ENCODE data around the gene ARHGEF4. TPM values are rescaled to one million over a fixed set of nuclear protein-coding genes. Genes with fewer than 3 reads are reported as not detected.

The ARHGEF4 gene
- total and polyA plus RNA-seq, 2 donors (not counting 3 experiments of a cell fraction or from before 2014, with no cell fraction given) = not detected

DNA sequence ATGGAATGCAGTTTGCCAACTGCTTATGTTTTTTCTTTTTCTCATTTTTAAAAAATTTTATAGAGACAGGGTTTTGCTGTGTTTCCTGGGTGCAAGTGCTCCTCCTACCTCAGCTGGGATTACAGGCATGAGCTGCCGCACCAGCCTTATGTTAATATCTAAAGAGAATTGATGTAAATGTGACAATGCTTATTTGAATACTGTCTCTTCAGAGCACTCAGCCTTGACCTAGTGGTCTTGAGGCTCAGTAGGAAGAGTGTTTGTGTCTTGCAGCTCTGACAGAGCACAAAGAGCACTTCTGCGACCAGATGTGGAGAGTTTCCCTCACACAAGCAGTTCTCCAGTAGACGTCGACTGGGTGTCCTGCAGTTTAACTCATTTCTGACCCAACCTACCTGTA, 55.3 kb downstream of the ARHGEF4 start:
- FAIRE-seq (no peak), DNase-seq (ENCODE audit: low read depth, low spot score) (no peak)
- H3K36me3 ChIP-seq (ENCODE audit: control insufficient read depth in 2 of 2, extremely low read depth in 1 of 2, insufficient read depth in 2 of 2, low read length in 2 of 2) = no peaks in the 10 kb centered on the region
- intact Hi-C loops (cut with micrococcal nuclease) (no loop called here), dilution Hi-C loops (cut with MboI; ENCODE audit: extremely low pct_ligation_motif_present, low sequenced_read_pairs) (no loop called here)
- H3K4me3 ChIP-seq (replicated peaks in 1 of 3; ENCODE audit: insufficient read depth in 1 of 3, low read depth in 1 of 3, low read length in 3 of 3) = no peak overlapping the region
- H3K4me2 ChIP-seq (ENCODE audit: insufficient read depth, low read length) = no peak overlapping the region
- no peak overlapping the region for H3K27ac ChIP-seq (ENCODE audit: insufficient read depth, low read depth, low read length)
- H3K9me3 ChIP-seq (replicated peaks; ENCODE audit: control insufficient read depth, insufficient read depth, low read length) = no peaks in the 10 kb centered on the region
- H3K27me3 ChIP-seq (ENCODE audit: control insufficient read depth in 2 of 2, insufficient read depth in 2 of 2, low read length in 2 of 2) = no peaks in the 10 kb centered on the region
- no peak overlapping the region for H3K9ac ChIP-seq (replicated peaks; ENCODE audit: extremely low read depth, insufficient read depth, low read length)
- BruUV-seq (replicated peaks) = no TSS peak
- no peak overlapping the region for H2AFZ ChIP-seq (ENCODE audit: low read depth, low read length)
- TF ChIP-seq FOS (IDR thresholded peaks at IDR 0.05; ENCODE audit: borderline replicate concordance, insufficient read depth, low read length) = no peak
- no peak for TF ChIP-seq POLR2AphosphoS5 (IDR thresholded peaks at IDR 0.05; ENCODE audit: insufficient read depth, low read depth, low read length)
- TF ChIP-seq MYC (IDR thresholded peaks at IDR 0.05; ENCODE audit: low read depth, low read length) = no peak
- TF ChIP-seq, protein P1, sequence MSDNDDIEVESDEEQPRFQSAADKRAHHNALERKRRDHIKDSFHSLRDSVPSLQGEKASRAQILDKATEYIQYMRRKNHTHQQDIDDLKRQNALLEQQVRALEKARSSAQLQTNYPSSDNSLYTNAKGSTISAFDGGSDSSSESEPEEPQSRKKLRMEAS (IDR thresholded peaks at IDR 0.05; ENCODE audit: insufficient read depth, insufficient read length) = no peak
- TF ChIP-seq GATA2 (IDR thresholded peaks at IDR 0.05; ENCODE audit: insufficient read depth, insufficient read length, low read depth, low read length) = no peak
- TF ChIP-seq JUN (IDR thresholded peaks at IDR 0.05; ENCODE audit: borderline replicate concordance, insufficient read depth, insufficient read length, low read depth) = no peak
- no peaks in the 10 kb centered on the region for H3K79me2 ChIP-seq (ENCODE audit: control insufficient read depth, insufficient read depth, low read length)
- no peaks in the 10 kb centered on the region for H3K9me1 ChIP-seq (replicated peaks; ENCODE audit: control insufficient read depth, extremely low read depth, insufficient read depth, low read length)
- H3K4me1 ChIP-seq (ENCODE audit: control insufficient read depth, extremely low read depth, insufficient read depth, low read length) = no peaks in the 10 kb centered on the region
- ChIA-PET POLR2A (no interaction called here), CTCF (no interaction called here)
- no peaks in the 10 kb centered on the region for H4K20me1 ChIP-seq (replicated peaks; ENCODE audit: control insufficient read depth, extremely low read depth, insufficient read depth, low read length)

DNA sequence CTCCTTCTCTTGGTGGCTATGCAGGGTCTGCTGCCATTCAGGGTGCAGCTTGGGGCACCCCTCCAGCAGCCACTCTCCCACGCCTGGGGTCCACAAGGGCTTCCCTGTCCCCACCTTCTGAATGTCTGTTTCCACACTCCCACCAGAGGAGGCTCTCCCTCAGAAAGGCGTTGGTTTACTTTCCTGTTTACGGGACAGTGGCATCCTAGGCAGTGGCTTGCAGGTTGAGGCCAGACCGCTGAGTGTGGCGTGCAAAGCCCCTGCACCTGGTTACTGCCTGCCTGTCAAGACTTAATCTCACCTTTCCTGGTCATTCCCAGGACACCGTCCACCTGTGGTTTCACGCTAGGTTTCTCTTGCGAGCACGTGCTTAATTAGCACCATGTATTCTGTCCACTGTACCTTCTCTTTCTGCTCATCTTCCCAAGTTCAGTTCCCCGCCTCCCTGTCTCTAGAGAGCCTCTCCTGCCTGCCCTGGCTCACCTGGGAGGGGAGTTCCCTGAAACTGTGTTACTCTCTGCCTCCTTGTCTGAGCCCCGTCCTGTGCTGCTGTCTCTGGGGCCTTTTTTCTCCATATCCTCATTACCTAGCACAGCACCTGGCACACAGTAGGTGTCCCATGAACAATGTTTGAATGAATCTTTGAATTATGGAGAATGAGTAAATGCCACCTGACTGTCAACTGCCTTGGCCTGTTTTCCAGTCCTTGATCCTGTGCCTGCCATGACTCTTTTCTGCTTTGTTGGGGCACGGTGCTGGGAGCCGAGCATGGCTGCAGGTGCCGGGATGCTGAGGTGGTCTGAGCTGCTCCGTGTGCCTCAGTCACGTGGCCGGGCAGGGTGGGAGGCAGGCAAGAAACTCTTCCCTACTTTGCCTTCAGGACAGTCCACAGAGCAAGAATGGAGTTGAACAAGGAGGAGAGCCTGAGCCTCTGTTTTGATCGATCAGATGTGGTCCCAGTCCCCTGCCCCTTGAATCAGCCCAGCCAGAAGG, 56.4 kb downstream of the ARHGEF4 start:
- Histone ChIP-seq H3K27ac (ENCODE audit: insufficient read depth, low read depth, low read length) (no peak overlapping the region), H2AFZ (ENCODE audit: low read depth, low read length) (no peak overlapping the region), H3K36me3 (ENCODE audit: control insufficient read depth in 2 of 2, extremely low read depth in 1 of 2, insufficient read depth in 2 of 2, low read length in 2 of 2) (no peaks in the 10 kb centered on the region), H3K27me3 (ENCODE audit: control insufficient read depth in 2 of 2, insufficient read depth in 2 of 2, low read length in 2 of 2) (no peaks in the 10 kb centered on the region), H3K79me2 (ENCODE audit: control insufficient read depth, insufficient read depth, low read length) (no peaks in the 10 kb centered on the region), H3K4me2 (ENCODE audit: insufficient read depth, low read length) (no peak overlapping the region), H3K4me3 (replicated peaks in 1 of 3; ENCODE audit: insufficient read depth in 1 of 3, low read depth in 1 of 3, low read length in 3 of 3) (no peak overlapping the region), H3K4me1 (ENCODE audit: control insufficient read depth, extremely low read depth, insufficient read depth, low read length) (no peaks in the 10 kb centered on the region), H4K20me1 (replicated peaks; ENCODE audit: control insufficient read depth, extremely low read depth, insufficient read depth, low read length) (no peaks in the 10 kb centered on the region), H3K9me3 (replicated peaks; ENCODE audit: control insufficient read depth, insufficient read depth, low read length) (no peaks in the 10 kb centered on the region), H3K9me1 (replicated peaks; ENCODE audit: control insufficient read depth, extremely low read depth, insufficient read depth, low read length) (no peaks in the 10 kb centered on the region), H3K9ac (replicated peaks; ENCODE audit: extremely low read depth, insufficient read depth, low read length) (no peak overlapping the region)
- BruUV-seq (replicated peaks) = no TSS peak
- ChIA-PET CTCF (no interaction called here), POLR2A (no interaction called here)
- intact Hi-C loops (cut with micrococcal nuclease) (no loop called here), dilution Hi-C loops (cut with MboI; ENCODE audit: extremely low pct_ligation_motif_present, low sequenced_read_pairs) (no loop called here)
- DNase-seq (ENCODE audit: low read depth, low spot score) = no peak
- FAIRE-seq = no peak
- no peak for TF ChIP-seq JUN (IDR thresholded peaks at IDR 0.05; ENCODE audit: borderline replicate concordance, insufficient read depth, insufficient read length, low read depth)
- TF ChIP-seq, protein P1 (IDR thresholded peaks at IDR 0.05; ENCODE audit: insufficient read depth, insufficient read length) = no peak
- no peak for TF ChIP-seq FOS (IDR thresholded peaks at IDR 0.05; ENCODE audit: borderline replicate concordance, insufficient read depth, low read length)
- no peak for TF ChIP-seq MYC (IDR thresholded peaks at IDR 0.05; ENCODE audit: low read depth, low read length)
- TF ChIP-seq POLR2AphosphoS5 (IDR thresholded peaks at IDR 0.05; ENCODE audit: insufficient read depth, low read depth, low read length) = no peak
- TF ChIP-seq, protein P2, sequence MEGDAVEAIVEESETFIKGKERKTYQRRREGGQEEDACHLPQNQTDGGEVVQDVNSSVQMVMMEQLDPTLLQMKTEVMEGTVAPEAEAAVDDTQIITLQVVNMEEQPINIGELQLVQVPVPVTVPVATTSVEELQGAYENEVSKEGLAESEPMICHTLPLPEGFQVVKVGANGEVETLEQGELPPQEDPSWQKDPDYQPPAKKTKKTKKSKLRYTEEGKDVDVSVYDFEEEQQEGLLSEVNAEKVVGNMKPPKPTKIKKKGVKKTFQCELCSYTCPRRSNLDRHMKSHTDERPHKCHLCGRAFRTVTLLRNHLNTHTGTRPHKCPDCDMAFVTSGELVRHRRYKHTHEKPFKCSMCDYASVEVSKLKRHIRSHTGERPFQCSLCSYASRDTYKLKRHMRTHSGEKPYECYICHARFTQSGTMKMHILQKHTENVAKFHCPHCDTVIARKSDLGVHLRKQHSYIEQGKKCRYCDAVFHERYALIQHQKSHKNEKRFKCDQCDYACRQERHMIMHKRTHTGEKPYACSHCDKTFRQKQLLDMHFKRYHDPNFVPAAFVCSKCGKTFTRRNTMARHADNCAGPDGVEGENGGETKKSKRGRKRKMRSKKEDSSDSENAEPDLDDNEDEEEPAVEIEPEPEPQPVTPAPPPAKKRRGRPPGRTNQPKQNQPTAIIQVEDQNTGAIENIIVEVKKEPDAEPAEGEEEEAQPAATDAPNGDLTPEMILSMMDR (IDR thresholded peaks at IDR 0.05; ENCODE audit: extremely low read depth in 1 of 2, insufficient read depth in 1 of 2, low read depth in 1 of 2, low read length in 2 of 2) = no peak
- TF ChIP-seq POLR2A (IDR thresholded peaks at IDR 0.05; ENCODE audit: low read depth, low read length) = no peak
- no peak for TF ChIP-seq EZH2 (IDR thresholded peaks at IDR 0.05; ENCODE audit: borderline replicate concordance, low read depth, low read length, severe bottlenecking)
- no peak for TF ChIP-seq GATA2 (IDR thresholded peaks at IDR 0.05; ENCODE audit: insufficient read depth, insufficient read length, low read depth, low read length)

Data from endothelial cell of umbilical vein (primary cell).